ENCODE data around the gene B4GALT7.

The B4GALT7 gene

GRCh38 chr5:177588413-177588909 is 11.5 kb upstream of the B4GALT7 start:
- TF ChIP-seq CTCF (IDR thresholded peaks at IDR 0.05) = no peak

- no peak for TF ChIP-seq CTCF (IDR thresholded peaks at IDR 0.05)
Observed at GRCh38 chr5:177590406-177590805, 9.5 kb upstream of the B4GALT7 start.

- no peak for TF ChIP-seq CTCF (IDR thresholded peaks at IDR 0.05)
Observed at GRCh38 chr5:177591690-177592009, 8.3 kb upstream of the B4GALT7 start.

GRCh38 chr5:177592010-177592834 is 7.7 kb upstream of the B4GALT7 start, which contains the start of gene TMED9:
Gene TMED9 (plus strand): TSS chr5:177592203. CDS start chr5:177592215, 12 bp downstream.
- TF ChIP-seq CTCF (IDR thresholded peaks at IDR 0.05) = no peak

- TF ChIP-seq CTCF (IDR thresholded peaks at IDR 0.05) = no peak
Observed at GRCh38 chr5:177592905-177593304, 7.0 kb upstream of the B4GALT7 start.

GRCh38 chr5:177593511-177593910 is 6.4 kb upstream of the B4GALT7 start:
- no peak for TF ChIP-seq CTCF (IDR thresholded peaks at IDR 0.05)

GRCh38 chr5:177594071-177594470 is 5.9 kb upstream of the B4GALT7 start:
- no peak for TF ChIP-seq CTCF (IDR thresholded peaks at IDR 0.05)
